HG03558 (cell line): Measurements from ENCODE around the gene ANKRD30B.
"Not testable (repeated sequence)": the region's sequence is repeated elsewhere in the genome, so short reads cannot be mapped to it uniquely, and the experiment has no call there.

ENCODE experiments used
- ATAC-seq: cut with Tn5 transposase; IDR thresholded peaks from one replicate; pipeline ENCODE4 v1.9.1; 2021; ENCODE audit warnings: moderate number of reproducible peaks; ENCODE audit not compliant: unreplicated experiment; ENCODE audit errors: extremely low read depth

The ANKRD30B gene, protein sequence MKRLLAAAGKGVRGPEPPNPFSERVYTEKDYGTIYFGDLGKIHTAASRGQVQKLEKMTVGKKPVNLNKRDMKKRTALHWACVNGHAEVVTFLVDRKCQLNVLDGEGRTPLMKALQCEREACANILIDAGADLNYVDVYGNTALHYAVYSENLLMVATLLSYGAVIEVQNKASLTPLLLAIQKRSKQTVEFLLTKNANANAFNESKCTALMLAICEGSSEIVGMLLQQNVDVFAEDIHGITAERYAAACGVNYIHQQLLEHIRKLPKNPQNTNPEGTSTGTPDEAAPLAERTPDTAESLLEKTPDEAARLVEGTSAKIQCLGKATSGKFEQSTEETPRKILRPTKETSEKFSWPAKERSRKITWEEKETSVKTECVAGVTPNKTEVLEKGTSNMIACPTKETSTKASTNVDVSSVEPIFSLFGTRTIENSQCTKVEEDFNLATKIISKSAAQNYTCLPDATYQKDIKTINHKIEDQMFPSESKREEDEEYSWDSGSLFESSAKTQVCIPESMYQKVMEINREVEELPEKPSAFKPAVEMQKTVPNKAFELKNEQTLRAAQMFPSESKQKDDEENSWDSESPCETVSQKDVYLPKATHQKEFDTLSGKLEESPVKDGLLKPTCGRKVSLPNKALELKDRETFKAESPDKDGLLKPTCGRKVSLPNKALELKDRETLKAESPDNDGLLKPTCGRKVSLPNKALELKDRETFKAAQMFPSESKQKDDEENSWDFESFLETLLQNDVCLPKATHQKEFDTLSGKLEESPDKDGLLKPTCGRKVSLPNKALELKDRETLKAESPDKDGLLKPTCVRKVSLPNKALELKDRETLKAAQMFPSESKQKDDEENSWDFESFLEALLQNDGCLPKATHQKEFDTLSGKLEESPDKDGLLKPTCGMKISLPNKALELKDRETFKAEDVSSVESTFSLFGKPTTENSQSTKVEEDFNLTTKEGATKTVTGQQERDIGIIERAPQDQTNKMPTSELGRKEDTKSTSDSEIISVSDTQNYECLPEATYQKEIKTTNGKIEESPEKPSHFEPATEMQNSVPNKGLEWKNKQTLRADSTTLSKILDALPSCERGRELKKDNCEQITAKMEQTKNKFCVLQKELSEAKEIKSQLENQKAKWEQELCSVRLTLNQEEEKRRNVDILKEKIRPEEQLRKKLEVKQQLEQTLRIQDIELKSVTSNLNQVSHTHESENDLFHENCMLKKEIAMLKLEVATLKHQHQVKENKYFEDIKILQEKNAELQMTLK (N-terminal part only)

GRCh38 chr18:14747513-14748474 lies at the start of gene ANKRD30B:
Gene ANKRD30B (plus strand): TSS chr18:14748172. CDS start chr18:14748420, 248 bp downstream.
- ATAC-seq: no peak

- not testable (repeated sequence) for ATAC-seq
Observed at GRCh38 chr18:14701286-14702040, 46.5 kb upstream of the ANKRD30B start.

DNA sequence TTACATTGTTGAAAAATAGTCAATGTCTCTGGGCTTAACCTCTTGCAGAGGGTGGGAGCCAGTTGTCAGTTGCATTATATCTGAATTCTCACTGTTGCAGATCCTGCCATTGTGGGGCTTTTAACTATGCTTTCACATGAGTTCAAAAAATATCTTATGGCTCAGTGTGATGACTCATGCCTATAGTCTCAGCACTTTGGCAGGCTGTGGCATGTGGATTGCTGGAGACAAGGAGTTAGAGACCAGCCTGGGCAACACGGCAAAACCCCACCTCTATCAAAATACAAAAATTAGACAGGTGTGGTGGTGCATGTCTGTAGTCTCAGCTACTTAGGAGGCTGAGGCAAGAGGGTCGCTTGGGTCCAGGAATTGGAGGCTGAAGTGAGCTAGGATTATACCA lies 38.2 kb upstream of the ANKRD30B start:
- ATAC-seq: not testable (repeated sequence)

DNA sequence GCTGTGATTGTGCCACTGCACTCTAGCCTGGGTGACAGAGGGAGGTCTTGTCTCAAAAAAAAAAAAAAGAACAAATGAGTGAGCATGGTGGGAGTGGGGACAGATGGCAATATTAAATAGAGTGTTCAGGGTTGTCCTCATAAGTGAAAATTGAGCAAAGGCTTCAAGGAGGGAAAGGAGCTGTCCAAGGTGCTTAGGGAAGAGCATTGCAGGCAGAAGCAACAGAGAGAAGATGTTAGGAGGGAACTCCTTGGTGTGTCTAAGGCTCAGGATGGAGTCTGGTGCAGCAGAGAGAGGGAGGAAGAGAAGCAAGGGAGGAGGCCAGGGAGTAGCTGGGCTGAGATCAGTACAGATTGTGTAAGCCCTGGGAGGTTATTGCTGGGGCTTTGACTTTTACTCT lies 26.4 kb upstream of the ANKRD30B start:
- not testable (repeated sequence) for ATAC-seq

DNA sequence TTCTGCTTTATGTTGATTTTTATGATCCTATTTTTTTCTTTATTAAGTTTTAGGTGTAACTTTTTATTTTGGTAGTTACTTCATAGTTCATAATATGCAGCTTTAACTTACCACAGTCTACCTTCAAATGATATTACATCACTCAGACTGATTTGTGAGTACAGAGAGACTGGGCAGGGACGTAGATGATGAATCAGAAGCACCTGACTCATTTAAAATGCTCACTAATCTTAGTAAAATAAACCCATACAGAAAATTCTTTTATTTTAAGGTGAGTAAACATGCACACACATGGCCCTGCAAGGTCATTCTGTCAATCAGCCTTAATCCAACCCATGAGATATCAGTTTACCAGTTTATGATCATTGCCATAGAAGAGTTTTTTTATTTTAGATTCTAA lies 8.9 kb upstream of the ANKRD30B start:
- not testable (repeated sequence) for ATAC-seq

DNA sequence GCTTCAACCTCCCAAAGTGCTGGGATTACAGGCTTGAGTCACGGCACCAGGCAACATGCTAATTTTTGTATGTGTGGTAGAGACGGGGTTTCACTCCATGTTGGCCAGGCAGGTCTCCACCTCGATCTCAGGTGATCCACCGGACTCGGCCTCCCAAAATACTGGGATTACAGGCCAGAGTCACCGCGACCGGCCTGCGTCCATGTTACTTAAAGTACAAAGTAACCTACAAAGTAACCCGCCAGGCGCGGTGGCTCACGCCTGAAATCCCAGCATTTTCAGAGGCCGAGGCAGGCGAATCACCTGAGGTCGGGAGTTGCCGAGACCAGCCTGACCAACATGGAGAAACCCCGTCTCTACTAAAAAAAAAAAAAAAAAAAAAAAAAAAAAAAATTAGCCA lies 1.1 kb upstream of the ANKRD30B start:
- ATAC-seq: no peak

GRCh38 chr18:14748496-14748895 lies 524 bp downstream of the ANKRD30B start:
- ATAC-seq: no peak

DNA sequence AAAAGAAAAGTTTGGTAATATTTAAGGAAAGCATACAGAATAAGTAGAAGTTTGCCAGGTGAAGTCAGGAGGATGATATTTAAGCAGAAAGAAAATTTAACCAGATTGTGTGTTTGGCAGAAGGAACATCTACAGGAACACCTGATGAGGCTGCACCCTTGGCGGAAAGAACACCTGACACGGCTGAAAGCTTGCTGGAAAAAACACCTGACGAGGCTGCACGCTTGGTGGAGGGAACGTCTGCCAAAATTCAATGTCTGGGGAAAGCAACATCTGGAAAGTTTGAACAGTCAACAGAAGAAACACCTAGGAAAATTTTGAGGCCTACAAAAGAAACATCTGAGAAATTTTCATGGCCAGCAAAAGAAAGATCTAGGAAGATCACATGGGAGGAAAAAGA lies 15.6 kb downstream of the ANKRD30B start:
- ATAC-seq: not testable (repeated sequence)

DNA sequence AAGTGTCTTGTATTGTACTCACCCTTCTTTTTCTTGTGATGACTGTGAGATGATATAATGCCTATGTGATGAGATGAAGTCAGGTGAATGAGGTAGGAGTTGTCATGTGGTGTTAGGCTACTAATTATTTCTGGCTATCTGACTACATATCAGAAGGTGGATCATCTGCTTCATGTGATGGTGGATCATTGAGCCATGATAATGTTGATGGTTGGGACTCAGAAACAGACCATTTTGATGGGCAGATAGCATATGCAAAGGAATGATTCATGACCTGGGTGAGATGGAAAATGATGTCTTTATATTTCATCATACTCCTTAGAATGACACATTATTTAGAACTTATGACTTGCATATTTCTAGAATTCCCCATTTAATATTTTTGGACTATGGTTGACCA lies 19.5 kb downstream of the ANKRD30B start:
- ATAC-seq: no peak

- no peak for ATAC-seq
Observed at GRCh38 chr18:14768241-14768640, 20.3 kb downstream of the ANKRD30B start.

DNA sequence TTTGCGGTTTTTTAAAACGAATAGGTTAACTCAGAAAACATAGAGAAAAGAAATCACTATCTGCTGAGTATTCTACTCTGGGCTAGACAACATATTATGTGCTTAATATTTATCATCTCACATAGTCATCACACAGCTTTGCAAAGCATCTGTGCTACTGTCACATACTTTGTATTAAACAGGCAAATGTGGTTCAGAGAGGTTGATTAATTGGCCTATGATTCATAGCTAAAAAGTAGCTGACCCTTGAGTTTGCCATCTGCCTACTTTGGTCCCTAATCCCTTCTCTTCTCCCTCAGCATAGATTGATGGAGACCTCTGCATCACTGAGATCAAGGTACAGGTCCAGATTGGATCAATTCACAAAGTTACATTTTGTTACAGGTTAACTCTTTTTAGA lies 21.4 kb downstream of the ANKRD30B start:
- ATAC-seq: no peak

DNA sequence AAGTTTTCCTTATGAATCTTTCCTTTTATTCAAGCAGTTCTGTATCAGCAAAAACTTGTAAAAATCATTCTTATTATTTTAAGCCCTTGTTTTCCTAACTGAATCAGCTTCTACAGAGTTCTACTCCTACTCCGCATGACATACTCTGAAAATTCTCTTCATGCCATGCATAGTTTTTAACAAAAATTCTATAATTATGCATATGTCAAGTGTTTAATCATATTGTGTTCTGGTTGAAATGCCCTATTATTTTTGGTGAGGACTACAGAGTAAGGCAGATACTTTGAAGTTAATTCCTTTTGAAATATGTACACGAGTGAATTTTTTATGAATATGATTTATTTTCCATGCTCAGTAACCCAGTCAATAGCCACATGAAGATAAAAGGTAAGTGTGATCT lies 28.8 kb downstream of the ANKRD30B start:
- no peak for ATAC-seq

DNA sequence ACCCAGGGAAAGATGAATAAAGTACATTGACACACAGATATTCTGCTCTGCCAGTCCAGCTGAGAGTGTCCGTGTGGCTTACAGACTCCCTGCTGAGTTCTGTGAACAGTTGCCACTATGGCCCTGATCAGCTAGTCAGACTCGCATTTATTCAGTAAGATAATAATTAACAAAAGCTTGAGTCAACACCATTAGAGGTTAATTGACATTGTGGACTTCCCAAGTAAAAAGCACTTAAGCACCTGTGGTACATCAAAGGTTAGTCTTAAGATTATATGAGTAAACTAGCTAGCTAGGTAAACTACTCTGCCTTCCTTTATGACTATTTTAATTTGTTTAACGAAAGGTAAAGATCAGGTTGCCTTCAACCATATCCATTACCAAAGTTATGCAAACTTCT lies 33.7 kb downstream of the ANKRD30B start:
- no peak for ATAC-seq

- ATAC-seq: no peak
Observed at GRCh38 chr18:14784133-14784532, 36.2 kb downstream of the ANKRD30B start.

- not testable (repeated sequence) for ATAC-seq
Observed at GRCh38 chr18:14796876-14797275, 48.9 kb downstream of the ANKRD30B start.

- ATAC-seq: not testable (repeated sequence)
Observed at GRCh38 chr18:14797969-14798764, 50.2 kb downstream of the ANKRD30B start.

GRCh38 chr18:14811081-14811480 lies 63.1 kb downstream of the ANKRD30B start:
- ATAC-seq: not testable (repeated sequence)
